Trophoblast cell (in vitro differentiated cells and primary cell): Measurements from ENCODE around the gene SGCD.

ENCODE experiments used
- DNase-seq, 2 donors: peaks; one replicate each; pipeline ENCODE4 v3.0.0-alpha.2; 2016
- H2AFZ ChIP-seq: 2 replicates; pipeline ENCODE4 v1.6.1; 2013; ENCODE audit warnings: low read length, moderate library complexity, mild to moderate bottlenecking; ENCODE audit not compliant: insufficient read depth, poor library complexity
- H2AK5ac ChIP-seq: 2 replicates; pipeline ENCODE4 v1.6.1; 2013; ENCODE audit warnings: mild to moderate bottlenecking, low read length
- H2BK120ac ChIP-seq: 2 replicates; pipeline ENCODE4 v1.6.1; 2013; ENCODE audit warnings: low read length, mild to moderate bottlenecking, moderate library complexity; ENCODE audit not compliant: insufficient read depth, poor library complexity
- H2BK12ac ChIP-seq: 2 replicates; pipeline ENCODE4 v1.6.1; 2013; ENCODE audit warnings: mild to moderate bottlenecking, low read length, moderate library complexity
- H2BK5ac ChIP-seq: 2 replicates; pipeline ENCODE4 v1.6.1; 2013; ENCODE audit warnings: low read length, low read depth, moderate library complexity, mild to moderate bottlenecking; ENCODE audit not compliant: poor library complexity
- H3K14ac ChIP-seq: 2 replicates; pipeline ENCODE4 v1.6.1; 2013; ENCODE audit warnings: mild to moderate bottlenecking, low read length
- H3K18ac ChIP-seq: 2 replicates; pipeline ENCODE4 v1.6.1; 2013; ENCODE audit warnings: mild to moderate bottlenecking, low read length
- H3K23ac ChIP-seq: 2 replicates; pipeline ENCODE4 v1.6.1; 2013; ENCODE audit warnings: low read length
- H3K27ac ChIP-seq: 2 replicates; pipeline ENCODE4 v1.5.1; 2013; ENCODE audit warnings: low read depth, mild to moderate bottlenecking, inconsistent platforms, low read length, moderate library complexity
- H3K27me3 ChIP-seq: 2 replicates; pipeline ENCODE4 v1.6.1; 2013; ENCODE audit warnings: inconsistent platforms, mild to moderate bottlenecking, low read length, moderate library complexity; ENCODE audit not compliant: insufficient read depth
- H3K36me3 ChIP-seq, 2 experiments: 1 replicate in 1 of 2; 2 replicates in 1 of 2; pipeline ENCODE4 v1.6.1; 2013; ENCODE audit warnings: low read length in 2 of 2, mild to moderate bottlenecking in 2 of 2, moderate library complexity in 1 of 2; ENCODE audit not compliant: insufficient read depth in 2 of 2, control insufficient read depth in 1 of 2
- H3K4ac ChIP-seq: 2 replicates; pipeline ENCODE4 v1.6.1; 2013; ENCODE audit warnings: low read depth, mild to moderate bottlenecking, low read length, moderate library complexity
- H3K4me1 ChIP-seq, 2 experiments: 1 replicate in 1 of 2; 2 replicates in 1 of 2; pipeline ENCODE4 v1.6.1; 2013; ENCODE audit warnings: low read length in 2 of 2, mild to moderate bottlenecking in 2 of 2, moderate library complexity in 1 of 2; ENCODE audit not compliant: insufficient read depth in 2 of 2, control insufficient read depth in 1 of 2
- H3K4me2 ChIP-seq: 2 replicates; pipeline ENCODE4 v1.6.1; 2013; ENCODE audit warnings: inconsistent platforms, mild to moderate bottlenecking, low read length, moderate library complexity
- H3K4me3 ChIP-seq: 2 replicates; pipeline ENCODE4 v1.5.1; 2013; ENCODE audit warnings: mild to moderate bottlenecking, low read depth, low read length, inconsistent platforms
- H3K79me1 ChIP-seq: one replicate; pipeline ENCODE4 v1.6.1; 2013; ENCODE audit warnings: low read length
- H3K79me2 ChIP-seq: 2 replicates; pipeline ENCODE4 v1.6.1; 2013; ENCODE audit warnings: low read length, mild to moderate bottlenecking; ENCODE audit not compliant: control insufficient read depth, insufficient read depth, poor library complexity
- H3K9ac ChIP-seq: 2 replicates; pipeline ENCODE4 v1.6.1; 2013; ENCODE audit warnings: mild to moderate bottlenecking, low read length
- H3K9me3 ChIP-seq: 2 replicates; pipeline ENCODE4 v1.6.1; 2013; ENCODE audit warnings: low read depth, mild to moderate bottlenecking, control low read depth, inconsistent platforms, low read length; ENCODE audit not compliant: insufficient read depth
- H4K12ac ChIP-seq: 2 replicates; pipeline ENCODE4 v1.6.1; 2013; ENCODE audit warnings: low read depth, mild to moderate bottlenecking, low read length, moderate library complexity
- H4K8ac ChIP-seq: 2 replicates; pipeline ENCODE4 v1.6.1; 2013; ENCODE audit warnings: low read depth, mild to moderate bottlenecking, low read length, moderate library complexity
- H4K91ac ChIP-seq: one replicate; pipeline ENCODE4 v1.6.1; 2013; ENCODE audit warnings: low read depth, mild to moderate bottlenecking, low read length, moderate library complexity
- WGBS: extraction: QIAGEN DNeasy Blood & Tissue Kit; methylation state at CpG from one replicate; pipeline ENCODE4 v1.1.7; 2013; ENCODE audit warnings: missing lambda C conversion rate; ENCODE audit not compliant: insufficient read length, insufficient coverage; ENCODE audit errors: extremely low coverage; 5-methylcytosine and 5-hydroxymethylcytosine counted together

SGCD gene

DNA sequence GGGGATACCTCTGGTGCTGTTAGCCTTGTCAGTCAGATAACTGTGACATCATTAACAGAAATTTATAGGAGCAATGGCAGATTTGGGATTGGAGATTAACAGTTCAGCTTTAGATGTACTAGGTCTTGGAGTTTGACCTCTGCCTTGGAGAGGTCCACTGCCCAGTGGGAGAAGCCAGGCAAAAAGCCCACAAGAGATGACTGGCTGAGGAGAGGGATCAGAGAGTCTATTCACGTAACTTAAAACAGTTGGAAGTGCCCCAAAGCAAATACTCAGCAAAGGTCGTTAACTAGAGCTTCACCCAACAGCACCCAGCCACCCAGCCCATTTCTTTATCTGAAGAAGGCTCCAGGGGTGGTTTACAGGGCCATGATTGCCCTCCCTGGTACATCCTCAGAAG lies 290.5 kb downstream of the SGCD start:
- H3K14ac ChIP-seq = no peak overlapping the region
- H3K18ac ChIP-seq = no peak overlapping the region
- no peak overlapping the region for H2AK5ac ChIP-seq
- no CpG with 5 or more reads among the region's 2 CpGs for WGBS
- no peak overlapping the region for H3K27ac ChIP-seq
- H3K27me3 ChIP-seq = no peaks in the 10 kb centered on the region
- no peak overlapping the region for H3K4ac ChIP-seq
- H2BK12ac ChIP-seq = no peak overlapping the region
- no peak overlapping the region for H4K12ac ChIP-seq
- no peak overlapping the region for H2BK5ac ChIP-seq
- no peak overlapping the region for H4K8ac ChIP-seq
- H3K23ac ChIP-seq = no peak overlapping the region
- no peaks in the 10 kb centered on the region for H3K79me1 ChIP-seq
- peaks cover 2% of the 10 kb centered on the region for H3K9me3 ChIP-seq
- H3K4me3 ChIP-seq = no peak overlapping the region
- H3K4me2 ChIP-seq = no peak overlapping the region
- H3K9ac ChIP-seq = no peak overlapping the region
- no peak overlapping the region for H2AFZ ChIP-seq
- no peak overlapping the region for H4K91ac ChIP-seq
- H3K36me3 ChIP-seq = no peaks in the 10 kb centered on the region
- H3K4me1 ChIP-seq = no peaks in the 10 kb centered on the region
- no peak for DNase-seq
- no peaks in the 10 kb centered on the region for H3K79me2 ChIP-seq
- no peak overlapping the region for H2BK120ac ChIP-seq

DNA sequence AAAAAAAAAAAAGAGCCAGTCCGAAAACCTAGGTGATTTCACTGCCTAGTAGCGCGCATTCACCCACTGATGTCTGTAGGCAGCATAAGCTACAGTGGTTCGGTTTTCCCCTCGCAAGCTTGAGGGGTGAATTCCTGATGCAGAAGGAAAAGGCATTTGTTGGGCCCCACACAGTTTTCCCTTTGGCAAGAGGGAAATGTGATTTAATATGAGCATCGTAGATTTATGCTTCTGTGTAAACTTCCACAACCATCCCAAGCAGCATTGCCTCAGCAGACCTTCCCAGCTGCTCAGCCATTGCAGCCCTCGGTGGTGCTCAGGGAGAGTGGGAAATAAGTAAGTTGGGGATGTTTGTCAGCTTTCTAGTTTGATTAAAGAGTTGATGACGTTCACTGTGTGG lies 291.6 kb downstream of the SGCD start:
- no peak overlapping the region for H3K23ac ChIP-seq
- H3K79me2 ChIP-seq = no peaks in the 10 kb centered on the region
- H3K27ac ChIP-seq = no peak overlapping the region
- H2AK5ac ChIP-seq = no peak overlapping the region
- H3K9ac ChIP-seq = no peak overlapping the region
- H3K79me1 ChIP-seq = no peaks in the 10 kb centered on the region
- H3K36me3 ChIP-seq = no peaks in the 10 kb centered on the region
- H3K4me3 ChIP-seq = no peak overlapping the region
- H2BK5ac ChIP-seq = no peak overlapping the region
- no peak overlapping the region for H4K91ac ChIP-seq
- H3K14ac ChIP-seq = no peak overlapping the region
- H3K4ac ChIP-seq = no peak overlapping the region
- H3K9me3 ChIP-seq = no peaks in the 10 kb centered on the region
- no peak overlapping the region for H2BK12ac ChIP-seq
- no peak overlapping the region for H4K12ac ChIP-seq
- no peak overlapping the region for H3K4me2 ChIP-seq
- DNase-seq = no peak
- no peak overlapping the region for H4K8ac ChIP-seq
- H3K4me1 ChIP-seq = no peaks in the 10 kb centered on the region
- H3K18ac ChIP-seq = no peak overlapping the region
- no peaks in the 10 kb centered on the region for H3K27me3 ChIP-seq
- no peak overlapping the region for H2BK120ac ChIP-seq
- no CpG with 5 or more reads among the region's 8 CpGs for WGBS
- H2AFZ ChIP-seq = no peak overlapping the region

DNA sequence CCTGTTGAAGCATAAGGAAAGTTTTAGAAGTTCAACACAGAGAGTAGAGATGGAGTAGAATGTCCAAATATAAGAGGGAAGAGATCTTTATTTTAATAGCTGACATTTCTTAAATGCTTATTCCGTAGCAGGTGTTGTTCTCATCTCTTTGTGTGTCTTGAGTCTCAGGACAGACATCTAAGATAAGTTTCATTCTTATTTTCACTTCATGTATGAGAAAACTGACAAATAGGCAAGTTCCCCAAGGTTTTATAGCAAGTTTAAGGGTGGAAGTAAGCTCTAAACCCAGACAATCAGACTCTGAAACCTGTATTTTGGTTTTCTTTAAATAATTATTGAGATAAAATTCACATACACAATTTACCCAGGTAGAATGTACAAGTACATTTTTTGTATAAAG lies 294.8 kb downstream of the SGCD start:
- H4K8ac ChIP-seq = no peak overlapping the region
- no peak overlapping the region for H3K4me2 ChIP-seq
- H3K18ac ChIP-seq = no peak overlapping the region
- H3K4ac ChIP-seq = no peak overlapping the region
- no peaks in the 10 kb centered on the region for H3K9me3 ChIP-seq
- no peaks in the 10 kb centered on the region for H3K36me3 ChIP-seq
- H2AFZ ChIP-seq = no peak overlapping the region
- H2BK5ac ChIP-seq = no peak overlapping the region
- H2BK12ac ChIP-seq = no peak overlapping the region
- no peaks in the 10 kb centered on the region for H3K4me1 ChIP-seq
- no peak overlapping the region for H4K12ac ChIP-seq
- no peak overlapping the region for H3K4me3 ChIP-seq
- H3K27me3 ChIP-seq = no peaks in the 10 kb centered on the region
- H2AK5ac ChIP-seq = no peak overlapping the region
- no peak overlapping the region for H3K14ac ChIP-seq
- H3K27ac ChIP-seq = no peak overlapping the region
- no peak overlapping the region for H3K23ac ChIP-seq
- no CpG with 5 or more reads among the region's 1 CpG for WGBS
- no peak overlapping the region for H4K91ac ChIP-seq
- DNase-seq = no peak
- H3K9ac ChIP-seq = no peak overlapping the region
- H3K79me1 ChIP-seq = no peaks in the 10 kb centered on the region
- H3K79me2 ChIP-seq = no peaks in the 10 kb centered on the region
- H2BK120ac ChIP-seq = no peak overlapping the region

DNA sequence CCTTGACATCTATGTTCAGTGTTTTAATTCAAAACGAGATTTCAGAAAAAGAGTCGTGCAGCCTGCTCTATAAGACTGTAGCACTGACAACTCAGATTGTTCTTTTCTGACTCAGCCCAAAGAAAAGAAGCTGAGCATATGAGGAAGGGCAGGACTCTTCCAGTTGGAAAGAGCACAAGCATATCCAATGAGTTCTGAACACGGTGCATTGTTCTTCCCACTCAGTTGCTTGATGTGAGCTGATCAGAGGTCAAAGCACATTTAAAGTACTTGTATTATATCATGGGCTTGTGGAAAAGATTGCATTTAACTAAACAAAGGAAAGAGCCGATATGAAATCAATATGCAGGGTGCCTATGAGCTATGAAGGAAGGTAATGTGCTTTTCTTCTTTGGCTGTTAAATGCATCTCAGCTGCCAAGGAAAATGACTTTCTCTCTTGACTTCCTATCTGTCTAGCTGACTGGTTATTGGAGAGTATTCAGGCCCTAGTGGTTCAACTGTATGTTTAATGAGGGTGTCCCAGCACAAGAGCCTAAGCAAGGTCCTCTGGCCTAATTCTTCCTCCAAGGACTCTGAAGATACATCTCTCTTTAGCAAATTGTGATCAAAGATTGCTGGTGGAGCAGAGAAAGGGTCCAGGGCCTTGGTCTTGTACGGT lies 296.5 kb downstream of the SGCD start:
- Histone ChIP-seq H2AFZ (no peak overlapping the region), H4K12ac (no peak overlapping the region), H3K23ac (no peak overlapping the region), H3K4me3 (no peak overlapping the region), H2BK120ac (no peak overlapping the region), H3K4me1 (no peaks in the 10 kb centered on the region), H3K79me2 (no peaks in the 10 kb centered on the region), H3K27ac (no peak overlapping the region), H3K14ac (no peak overlapping the region), H3K18ac (no peak overlapping the region), H3K36me3 (no peaks in the 10 kb centered on the region), H3K27me3 (no peaks in the 10 kb centered on the region), H2AK5ac (no peak overlapping the region), H3K9ac (no peak overlapping the region), H3K4ac (no peak overlapping the region), H4K91ac (no peak overlapping the region), H2BK5ac (no peak overlapping the region), H3K9me3 (no peaks in the 10 kb centered on the region), H2BK12ac (no peak overlapping the region), H4K8ac (no peak overlapping the region), H3K79me1 (no peaks in the 10 kb centered on the region), H3K4me2 (no peak overlapping the region)
- WGBS = no CpG with 5 or more reads among the region's 5 CpGs
- DNase-seq = no peak
